HepG2 (cell line): Measurements from ENCODE around the gene STIM1. TPM values are rescaled to one million over a fixed set of nuclear protein-coding genes. Genes with fewer than 3 reads are reported as not detected.
A peak's percentile ranks its signal among the peaks of the same experiment; 100 is the strongest.

Experiments used
- ARID5B ChIP-seq: IDR thresholded peaks from 2 replicates; pipeline ENCODE4 v1.4.0; 2020; ENCODE audit warnings: mild to moderate bottlenecking, missing genetic modification reagents
- CEBPG ChIP-seq: IDR thresholded peaks from 2 replicates; pipeline ENCODE4 v1.6.1; 2016
- ELF3 ChIP-seq: IDR thresholded peaks from 2 replicates; pipeline ENCODE4 v1.6.1; 2016; ENCODE audit warnings: missing genetic modification reagents, missing compliant biosample characterization
- EP300 ChIP-seq, 3 experiments: sonication (generic) in 1 of 3; formaldehyde crosslinking in 1 of 3; IDR thresholded peaks; 2 replicates each; pipeline versions ENCODE4 v1.5.1 to v1.6.1; 2011 to 2020; ENCODE audit warnings: low read depth in 2 of 3, low read length in 2 of 3, borderline replicate concordance in 1 of 3, improper control_type of control experiment in 1 of 3, mild to moderate bottlenecking in 1 of 3, missing genetic modification reagents in 1 of 3, moderate library complexity in 1 of 3
- GATAD2A ChIP-seq: IDR thresholded peaks from 2 replicates; pipeline ENCODE4 v1.6.1; 2016
- KAT2B ChIP-seq: fragments of 150-350 bp; IDR thresholded peaks from 2 replicates; pipeline ENCODE4 v1.6.1; 2014; ENCODE audit warnings: low read depth, low read length, borderline replicate concordance
- NCOR1 ChIP-seq: fragments of 200-600 bp; sonication (generic); IDR thresholded peaks from 2 replicates; pipeline ENCODE4 v1.7.0; 2017; ENCODE audit warnings: antibody characterized with exemption, low read length, borderline replicate concordance
- NFE2L1 ChIP-seq: sonication (generic); formaldehyde crosslinking; IDR thresholded peaks from 2 replicates; pipeline ENCODE4 v1.4.0; 2020; ENCODE audit warnings: missing genetic modification reagents, mild to moderate bottlenecking, borderline replicate concordance
- PAXIP1 ChIP-seq: sonication (generic); formaldehyde crosslinking; conservative IDR thresholded peaks from 2 replicates; pipeline ENCODE4 v1.4.0; 2020; ENCODE audit warnings: mild to moderate bottlenecking, missing genetic modification reagents, moderate library complexity
- SOX5 ChIP-seq: IDR thresholded peaks from 2 replicates; pipeline ENCODE4 v1.6.1; 2016; ENCODE audit warnings: borderline replicate concordance
- SOX6 ChIP-seq, 2 experiments: fragments of 450-650 bp in 1 of 2; sonication (generic) in 1 of 2; formaldehyde crosslinking in 1 of 2; IDR thresholded peaks; 2 replicates each; pipeline versions ENCODE4 v1.4.0 to v1.6.1; 2017 to 2020; ENCODE audit warnings: antibody characterized with exemption in 1 of 2, mild to moderate bottlenecking in 1 of 2, missing genetic modification reagents in 1 of 2
- ZBTB26 ChIP-seq: IDR thresholded peaks from 2 replicates; pipeline ENCODE4 v1.6.1; 2016; ENCODE audit warnings: missing compliant biosample characterization, missing genetic modification reagents, borderline replicate concordance
- ZFP82 ChIP-seq: sonication (generic); formaldehyde crosslinking; IDR thresholded peaks from 2 replicates; pipeline ENCODE4 v1.5.1; 2020; ENCODE audit warnings: mild to moderate bottlenecking, missing genetic modification reagents, borderline replicate concordance
- ZNF83 ChIP-seq: sonication (generic); formaldehyde crosslinking; IDR thresholded peaks from 2 replicates; pipeline ENCODE4 v1.4.0; 2020; ENCODE audit warnings: missing genetic modification reagents, mild to moderate bottlenecking, borderline replicate concordance
- polyA plus RNA-seq, 8 experiments: library from polyadenylated mRNA; depleted of rRNA in 3 of 8; stranded (reverse) in 7 of 8; unstranded in 1 of 8; fragments of >200 nt; fragmentation: Illumina TruSeq in 4 of 8; extraction: Trizol in 4 of 8; gene quantifications; 2 replicates each; pipeline versions ENCODE4 v1.2.1 to v1.2.3, GENCODE V29; 2011 to 2016; ENCODE audit warnings: low read depth in 4 of 8, missing spikeins in 1 of 8, mixed read lengths in 1 of 8; ENCODE audit not compliant: insufficient read depth in 1 of 8
- total RNA-seq, 5 experiments: library from RNA; depleted of rRNA; stranded (reverse); fragments of >200 nt; fragmentation: Illumina TruSeq; extraction: Trizol; gene quantifications; 2 replicates each; pipeline ENCODE4 v1.2.3, GENCODE V29; 2016; ENCODE audit warnings: low read depth in 1 of 5

STIM1 gene
- total and polyA plus RNA-seq, 2 of the 13 experiments (the other 11 are each of a cell fraction or from before 2014, with no cell fraction given) = 19.2 to 28.5 TPM

GRCh38 chr11:3913921-3914320 lies 58.5 kb downstream of the STIM1 start (continued):
- no peak for TF ChIP-seq ZBTB26
- TF ChIP-seq KAT2B = no peak
- TF ChIP-seq SOX5 = peak; percentile 25; the same call in 1 of the 2 replicates
- 0 out of 2 replicates have a peak, but pooled peaks have one; percentile 15 for TF ChIP-seq PAXIP1 (CRISPR knock-in tag)
- no peak for TF ChIP-seq ELF3 (CRISPR knock-in tag)
- no peak for TF ChIP-seq ZNF83 (CRISPR knock-in tag)
- TF ChIP-seq CEBPG (CRISPR knock-in tag) = peak; percentile 87
- TF ChIP-seq SOX6 (IDR thresholded peaks at IDR 0.05) = no peak
- TF ChIP-seq SOX6 (CRISPR knock-in tag; IDR thresholded peaks at IDR 0.05) = peak; percentile 12; the same call in 1 of the 2 replicates
- TF ChIP-seq EP300 (IDR thresholded peaks at IDR 0.05; ENCODE audit: low read depth in 2 of 2, low read length in 2 of 2) = peak in 1 of 2 experiments; percentile 29; a peak in 1 of 4 replicates
- no peak for TF ChIP-seq EP300 (CRISPR knock-in tag; IDR thresholded peaks at IDR 0.05; ENCODE audit: borderline replicate concordance)
- TF ChIP-seq NCOR1 = peak; percentile 65; the same call in 1 of the 2 replicates
- peak; percentile 57; the same call in 1 of the 2 replicates for TF ChIP-seq ARID5B
- TF ChIP-seq ZFP82 (CRISPR knock-in tag) = no peak
- TF ChIP-seq NFE2L1 (CRISPR knock-in tag) = no peak
- TF ChIP-seq GATAD2A (CRISPR knock-in tag) = peak; percentile 79
